Common myeloid progenitor, CD34-positive (primary cell): ENCODE data around the gene TBC1D7.
"Not testable (repeated sequence)": the region's sequence is repeated elsewhere in the genome, so short reads cannot be mapped to it uniquely, and the experiment has no call there.

Experiments used
- CTCF ChIA-PET: fragments of 350-600 bp; sonication (Branson Sonifier 250); formaldehyde crosslinking; loops from one replicate; lab custom pipeline; 2021; ENCODE audit warnings: antibody characterized with exemption; lab: Charles Lee
- POLR2A ChIA-PET: fragments of 350-600 bp; sonication (Branson Sonifier 250); formaldehyde crosslinking; loops from one replicate; lab custom pipeline; 2021; ENCODE audit warnings: antibody characterized with exemption; lab: Charles Lee
- DNase-seq, 3 donors: peaks; one replicate each; pipeline versions ENCODE4 v3.0.0 to v3.0.0-alpha.2; 2013
- H3K27ac ChIP-seq, 2 experiments: 1 replicate in 1 of 2; 2 replicates in 1 of 2; pipeline ENCODE4 v1.7.0; 2013; ENCODE audit warnings: inconsistent platforms in 2 of 2, low read length in 2 of 2, mild to moderate bottlenecking in 2 of 2, low read depth in 1 of 2, moderate library complexity in 1 of 2; ENCODE audit not compliant: severe bottlenecking in 2 of 2, insufficient read depth in 1 of 2, poor library complexity in 1 of 2
- H3K27me3 ChIP-seq, 5 experiments: replicated peaks in 2 of 5; 1 replicate in 3 of 5; 2 replicates in 2 of 5; pipeline versions ENCODE4 v1.6.1 to v1.7.0; 2013; ENCODE audit warnings: low read length in 4 of 5, mild to moderate bottlenecking in 2 of 5, moderate library complexity in 2 of 5, inconsistent platforms in 1 of 5; ENCODE audit not compliant: insufficient read depth in 5 of 5, control insufficient read depth in 4 of 5
- H3K36me3 ChIP-seq, 4 experiments: 1 replicate in 2 of 4; 2 replicates in 2 of 4; pipeline versions ENCODE4 v1.6.1 to v1.7.0; 2013; ENCODE audit warnings: low read length in 3 of 4, control low read depth in 1 of 4, mild to moderate bottlenecking in 1 of 4; ENCODE audit not compliant: control insufficient read depth in 4 of 4, insufficient read depth in 4 of 4
- H3K4me1 ChIP-seq, 4 experiments: 1 replicate in 3 of 4; 2 replicates in 1 of 4; pipeline versions ENCODE4 v1.6.1 to v1.7.1; 2013; ENCODE audit warnings: low read length in 3 of 4, mild to moderate bottlenecking in 3 of 4, control low read depth in 1 of 4, inconsistent platforms in 1 of 4, moderate library complexity in 1 of 4; ENCODE audit not compliant: control insufficient read depth in 4 of 4, insufficient read depth in 4 of 4; ENCODE audit errors: control extremely low read depth in 1 of 4
- H3K4me3 ChIP-seq, 7 experiments: 1 replicate in 4 of 7; 2 replicates in 3 of 7; pipeline versions ENCODE4 v1.5.1 to v1.7.0; 2013; ENCODE audit warnings: mild to moderate bottlenecking in 7 of 7, low read length in 6 of 7, moderate library complexity in 6 of 7, inconsistent platforms in 2 of 7, low read depth in 2 of 7, control low read depth in 1 of 7; ENCODE audit not compliant: insufficient read depth in 4 of 7, control insufficient read depth in 1 of 7; ENCODE audit errors: extremely low read depth in 1 of 7
- H3K9me3 ChIP-seq, 5 experiments: 1 replicate in 4 of 5; 2 replicates in 1 of 5; pipeline versions ENCODE4 v1.6.1 to v1.7.1; 2013; ENCODE audit warnings: low read length in 4 of 5, mild to moderate bottlenecking in 2 of 5, inconsistent platforms in 1 of 5, low read depth in 1 of 5, moderate library complexity in 1 of 5; ENCODE audit not compliant: control insufficient read depth in 4 of 5, insufficient read depth in 2 of 5; ENCODE audit errors: control extremely low read depth in 1 of 5
- WGBS: methylation state at CpG from one replicate; pipeline ENCODE4 v1.1.5; 2013; ENCODE audit not compliant: insufficient coverage; 5-methylcytosine and 5-hydroxymethylcytosine counted together

Gene TBC1D7

DNA sequence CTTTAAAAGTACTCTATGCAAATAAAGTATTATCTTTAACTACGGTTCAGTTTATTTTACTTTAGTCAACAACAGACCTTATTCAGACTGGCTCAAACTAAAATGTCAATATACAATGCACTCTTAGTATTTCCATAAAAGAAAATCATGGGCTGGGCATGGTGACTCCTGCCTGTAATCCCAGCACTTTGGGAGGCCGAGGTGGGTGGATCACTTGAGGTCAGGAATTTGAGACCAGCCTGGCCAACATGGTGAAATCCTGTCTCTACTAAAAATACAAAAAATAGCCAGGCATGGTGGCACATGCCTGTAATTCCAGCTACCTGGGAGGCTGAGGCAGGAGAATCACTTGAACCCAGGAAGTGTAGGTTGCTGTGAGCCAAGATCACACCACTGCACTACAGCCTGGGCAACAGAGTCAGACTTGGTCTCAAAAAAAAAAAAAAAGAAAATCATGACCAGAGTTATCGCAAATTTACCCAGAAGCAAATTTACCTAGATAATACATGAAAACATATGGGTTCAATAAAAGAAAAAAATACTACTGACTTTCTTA, 2.2 kb downstream of the TBC1D7 start:
- Histone ChIP-seq H3K36me3 (peaks cover 12 to 43% (median 27%) of the 10 kb centered on the region in 4 experiments), H3K4me1 (peaks cover 5 to 22% (median 15%) of the 10 kb centered on the region in 4 experiments)
- H3K4me3 ChIP-seq, H3K9me3 ChIP-seq, POLR2A ChIA-PET, H3K27me3 ChIP-seq, CTCF ChIA-PET, DNase-seq, H3K27ac ChIP-seq: not testable (repeated sequence)
- WGBS = 100% methylated on average over 1 of the region's 3 CpGs

DNA sequence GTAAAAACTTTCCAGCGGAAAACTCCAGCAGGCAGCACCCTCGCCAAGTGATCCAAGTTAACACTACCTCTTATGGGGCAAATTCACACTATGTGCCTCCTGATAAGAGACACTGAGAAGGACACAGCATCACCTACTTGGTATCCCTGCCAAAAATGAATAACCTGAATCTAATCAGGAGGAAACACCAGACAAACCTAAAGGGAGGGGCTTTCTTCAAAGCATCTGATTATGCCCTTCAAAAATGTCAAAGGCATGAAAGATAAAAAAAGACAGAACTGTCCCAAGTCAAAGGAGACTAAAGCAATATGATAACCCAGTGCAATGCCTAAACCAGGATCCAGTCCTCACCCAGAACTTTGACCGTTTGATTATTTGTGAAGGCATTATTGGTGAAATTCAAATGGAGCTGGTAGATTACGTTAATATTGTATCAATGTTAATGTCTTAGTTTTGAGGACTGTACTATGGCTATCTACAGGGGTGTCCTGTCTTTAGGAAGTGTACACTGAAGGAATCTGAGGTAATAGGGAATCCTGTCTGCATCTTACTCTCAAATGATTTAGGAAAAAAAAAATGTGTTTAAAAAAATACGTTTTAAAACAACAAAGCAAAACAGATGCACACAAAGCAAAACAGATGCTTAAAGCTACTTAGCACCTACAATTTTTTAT, 8.3 kb downstream of the TBC1D7 start:
- peak in 2 of 3 donors; percentile 51 to 74 for DNase-seq
- no peak overlapping the region for H3K4me3 ChIP-seq
- H3K4me1 ChIP-seq = no peaks in the 10 kb centered on the region
- POLR2A ChIA-PET = interaction anchor here (0.7 to 1.0 kb wide), 2 partner anchors 8 to 362 kb away, joined by 3 read pairs; partner anchors contain the start of gene TBC1D7
- H3K36me3 ChIP-seq = peaks cover 37 to 92% (median 56%) of the 10 kb centered on the region in 4 experiments
- no peak overlapping the region for H3K27ac ChIP-seq
- CTCF ChIA-PET = interaction anchor here (0.7 kb wide), 1 partner anchor 43 kb away, joined by 3 read pairs; no protein-coding TSS in a partner anchor
- no peaks in the 10 kb centered on the region for H3K27me3 ChIP-seq
- peaks cover 0 to 2% (median 0%) of the 10 kb centered on the region in 5 experiments for H3K9me3 ChIP-seq
- 71% methylated on average over 3 of the region's 5 CpGs for WGBS

DNA sequence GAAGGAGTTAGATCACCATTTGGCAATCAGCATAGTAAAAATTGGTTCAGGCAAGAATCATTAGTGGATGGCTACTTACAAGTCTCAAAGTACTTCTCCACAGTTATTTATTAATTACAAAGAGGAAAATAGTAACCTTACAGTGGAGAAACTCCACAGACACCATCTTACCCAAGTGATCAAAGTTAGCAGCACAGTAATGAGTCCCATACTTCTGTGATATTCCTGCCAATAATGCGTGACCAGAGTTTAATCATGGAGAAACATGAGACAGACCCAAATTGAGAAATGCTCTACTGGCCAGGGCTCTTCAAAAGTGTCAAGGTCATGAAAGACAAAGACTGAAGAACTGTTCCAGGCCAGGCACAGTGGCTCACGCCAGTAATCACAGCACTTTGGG, 9.5 kb downstream of the TBC1D7 start:
- no peak overlapping the region for H3K4me3 ChIP-seq
- no peaks in the 10 kb centered on the region for H3K4me1 ChIP-seq
- POLR2A ChIA-PET = interaction anchor here (0.7 to 1.0 kb wide), 2 partner anchors 9 to 10 kb away, joined by 3 read pairs; partner anchors contain the start of gene TBC1D7
- H3K9me3 ChIP-seq = peaks cover 0 to 2% (median 0%) of the 10 kb centered on the region in 5 experiments
- H3K36me3 ChIP-seq = peaks cover 35 to 93% (median 53%) of the 10 kb centered on the region in 4 experiments
- no peak for DNase-seq
- 100% methylated on average over 2 of the region's 2 CpGs for WGBS
- CTCF ChIA-PET = interaction anchor here (1.2 kb wide), 1 partner anchor 9 kb away, joined by 3 read pairs; no protein-coding TSS in a partner anchor
- H3K27ac ChIP-seq = no peak overlapping the region
- no peaks in the 10 kb centered on the region for H3K27me3 ChIP-seq

DNA sequence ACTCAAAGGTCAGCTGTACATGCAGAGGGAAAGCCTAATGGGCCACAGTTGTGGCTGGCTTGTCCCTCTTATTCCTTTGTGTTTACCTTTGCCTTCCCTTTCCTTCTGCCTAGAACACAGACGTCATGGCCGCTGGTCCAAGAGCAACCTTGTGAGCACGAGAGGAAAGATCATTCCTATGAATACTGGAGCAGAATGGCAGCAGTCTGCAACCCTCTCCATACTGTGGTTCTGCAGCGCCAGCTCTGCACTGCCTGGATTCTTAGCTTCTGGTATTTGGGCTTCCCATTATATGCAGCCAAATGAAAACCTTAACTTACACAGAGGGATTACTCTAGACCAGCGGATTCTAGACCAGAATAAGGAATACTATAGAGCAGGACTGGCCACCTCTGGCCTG, 12.4 kb downstream of the TBC1D7 start:
- CTCF ChIA-PET = no interaction called here
- POLR2A ChIA-PET = no interaction called here
- H3K36me3 ChIP-seq = peaks cover 26 to 78% (median 42%) of the 10 kb centered on the region in 4 experiments

DNA sequence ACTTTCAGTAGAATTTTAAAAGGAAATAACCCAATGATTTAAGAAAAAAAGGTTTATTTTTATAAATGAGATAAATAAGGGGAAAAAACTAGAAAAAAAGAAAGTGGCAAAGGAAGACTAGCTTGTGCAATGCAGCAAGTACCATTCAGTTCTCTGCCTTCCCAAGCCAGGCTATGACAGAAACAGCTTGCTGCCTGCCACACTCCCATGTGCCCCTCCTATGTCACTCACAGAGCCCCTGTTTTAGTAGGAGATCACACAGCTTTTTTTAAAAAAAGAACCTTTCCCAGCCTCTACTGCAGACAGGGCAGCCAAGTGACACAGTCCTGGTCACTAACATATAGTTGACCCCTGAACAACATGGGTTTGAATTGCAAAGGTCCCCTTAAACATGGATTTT, 13.5 kb downstream of the TBC1D7 start:
- H3K27me3 ChIP-seq = no peaks in the 10 kb centered on the region
- ChIA-PET POLR2A (no interaction called here), CTCF (no interaction called here)
- DNase-seq = no peak
- no peak overlapping the region for H3K4me3 ChIP-seq
- H3K4me1 ChIP-seq = no peaks in the 10 kb centered on the region
- no peak overlapping the region for H3K27ac ChIP-seq
- peaks cover 20 to 72% (median 38%) of the 10 kb centered on the region in 4 experiments for H3K36me3 ChIP-seq
- H3K9me3 ChIP-seq = no peaks in the 10 kb centered on the region

More for the DNA sequence above, 12.4 kb downstream of the TBC1D7 start:
- Histone ChIP-seq H3K9me3 (peaks cover 0 to 2% (median 0%) of the 10 kb centered on the region in 5 experiments), H3K4me3 (no peak overlapping the region), H3K27ac (no peak overlapping the region), H3K4me1 (no peaks in the 10 kb centered on the region), H3K27me3 (no peaks in the 10 kb centered on the region)
- DNase-seq = no peak
- WGBS = 100% methylated on average over 5 of the region's 5 CpGs

DNA sequence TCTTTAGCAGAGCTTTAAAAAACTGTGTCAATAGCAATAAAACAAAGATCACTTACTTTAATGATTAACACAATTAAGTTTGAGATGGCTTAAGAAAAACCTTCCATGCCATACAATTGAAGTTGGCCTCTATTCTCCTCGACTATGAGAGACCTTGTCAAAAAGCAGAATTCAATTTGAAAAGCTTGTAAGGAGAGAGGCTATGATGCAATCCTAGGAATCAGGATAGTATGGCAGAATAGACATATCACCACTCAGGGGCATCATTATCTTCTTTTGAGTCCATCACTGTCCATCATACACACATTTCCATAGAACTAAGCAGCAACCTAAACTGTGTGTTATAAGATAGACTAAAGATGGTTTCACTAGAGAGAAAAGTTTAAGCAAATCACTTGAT, 17.2 kb downstream of the TBC1D7 start:
- Histone ChIP-seq H3K27me3 (no peaks in the 10 kb centered on the region), H3K27ac (no peak overlapping the region), H3K4me1 (peaks cover 0 to 11% (median 3%) of the 10 kb centered on the region in 4 experiments), H3K9me3 (no peaks in the 10 kb centered on the region), H3K4me3 (no peak overlapping the region), H3K36me3 (peaks cover 7 to 68% (median 33%) of the 10 kb centered on the region in 4 experiments)
- POLR2A ChIA-PET = interaction anchor here (1.3 kb wide), 1 partner anchor 18 kb away, joined by 4 read pairs; the partner anchor contains the start of gene TBC1D7
- no peak for DNase-seq
- CTCF ChIA-PET = interaction anchor here (3.5 kb wide), 1 partner anchor 13 kb away, joined by 16 read pairs; no protein-coding TSS in a partner anchor
- no CpG with 5 or more reads among the region's 1 CpG for WGBS
